ENCODE results near the gene DIABLO. TPM values are rescaled to one million over a fixed set of nuclear protein-coding genes. Genes with fewer than 3 reads are reported as not detected.

The DIABLO gene
- total and polyA plus RNA-seq, 7 donors: 43.4 to 61.3 (median 55.5) TPM

- WGBS, 2 donors: 61 to 68% methylated on average over 18 of the region's 18 CpGs
- Histone ChIP-seq H3K27me3 (no peaks in the 10 kb centered on the region), H3K4me3 (no peak overlapping the region), H3K9me3 (no peaks in the 10 kb centered on the region), H3K36me3 (no peaks in the 10 kb centered on the region), H3K27ac (no peak overlapping the region), H3K4me1 (no peaks in the 10 kb centered on the region)
- intact Hi-C loops (cut with DNase I): loop anchor here (2.0 kb wide), 1 partner anchor 272 kb away; the partner anchor contains the start of gene CFAP251
- no peak for DNase-seq
- TF ChIP-seq CTCF (IDR thresholded peaks at IDR 0.05): peak; percentile 25 to 61 (median 60)
- TF ChIP-seq POLR2AphosphoS5 (IDR thresholded peaks at IDR 0.05): no peak
- no peak for TF ChIP-seq POLR2A (IDR thresholded peaks at IDR 0.05)
- no peak for TF ChIP-seq EP300 (IDR thresholded peaks at IDR 0.05)
Measured at GRCh38 chr12:122190842-122191668, 34.8 kb downstream of the DIABLO start.

- intact Hi-C loops (cut with DNase I): loop anchor here (2.0 to 10.0 kb wide), 2 partner anchors 155 to 271 kb away; partner anchors contain the start of gene CFAP251
- 88 to 91% methylated on average over 34 of the region's 34 CpGs for WGBS, 2 donors
- Histone ChIP-seq H3K27me3 (no peaks in the 10 kb centered on the region), H3K27ac (no peak overlapping the region), H3K9me3 (no peaks in the 10 kb centered on the region), H3K4me3 (no peak overlapping the region), H3K4me1 (no peaks in the 10 kb centered on the region), H3K36me3 (no peaks in the 10 kb centered on the region)
- DNase-seq: no peak
- TF ChIP-seq POLR2AphosphoS5 (IDR thresholded peaks at IDR 0.05) (no peak), EP300 (IDR thresholded peaks at IDR 0.05) (no peak), POLR2A (IDR thresholded peaks at IDR 0.05) (no peak), CTCF (IDR thresholded peaks at IDR 0.05) (no peak)
Measured at GRCh38 chr12:122189626-122190475, 36.0 kb downstream of the DIABLO start.

GRCh38 chr12:122187466-122187865 lies 38.4 kb downstream of the DIABLO start:
- intact Hi-C loops (cut with DNase I): loop anchor here (10.0 kb wide), 1 partner anchor 153 kb away; no protein-coding TSS in a partner anchor
- WGBS, 2 donors: 85% methylated on average over 12 of the region's 12 CpGs
- TF ChIP-seq CTCF (IDR thresholded peaks at IDR 0.05): no peak
- no peak for TF ChIP-seq POLR2AphosphoS5 (IDR thresholded peaks at IDR 0.05)
- no peak for TF ChIP-seq POLR2A (IDR thresholded peaks at IDR 0.05)
- no peak for TF ChIP-seq EP300 (IDR thresholded peaks at IDR 0.05)

GRCh38 chr12:122185494-122186082 lies 40.3 kb downstream of the DIABLO start:
- no peak overlapping the region for H3K4me3 ChIP-seq
- H3K36me3 ChIP-seq: no peaks in the 10 kb centered on the region
- H3K4me1 ChIP-seq: peaks cover 0 to 11% (median 5%) of the 10 kb centered on the region in 4 donors
- WGBS, 2 donors: 87 to 90% methylated on average over 10 of the region's 10 CpGs
- H3K27me3 ChIP-seq: no peaks in the 10 kb centered on the region
- no peak for TF ChIP-seq CTCF (IDR thresholded peaks at IDR 0.05)
- no peak for TF ChIP-seq EP300 (IDR thresholded peaks at IDR 0.05)
- TF ChIP-seq POLR2AphosphoS5 (IDR thresholded peaks at IDR 0.05): no peak
- TF ChIP-seq POLR2A (IDR thresholded peaks at IDR 0.05): no peak
- intact Hi-C loops (cut with DNase I): loop anchor here (10.0 kb wide), 1 partner anchor 151 kb away; no protein-coding TSS in a partner anchor
- no peaks in the 10 kb centered on the region for H3K9me3 ChIP-seq
- DNase-seq: no peak
- H3K27ac ChIP-seq: no peak overlapping the region

More at GRCh38 chr12:122187466-122187865, 38.4 kb downstream of the DIABLO start:
- H3K36me3 ChIP-seq: no peaks in the 10 kb centered on the region
- no peak overlapping the region for H3K4me3 ChIP-seq
- H3K4me1 ChIP-seq: peaks cover 0 to 11% (median 5%) of the 10 kb centered on the region in 4 donors
- H3K9me3 ChIP-seq: no peaks in the 10 kb centered on the region
- no peak overlapping the region for H3K27ac ChIP-seq
- no peaks in the 10 kb centered on the region for H3K27me3 ChIP-seq
- no peak for DNase-seq
